Neural progenitor cell (in vitro differentiated cells): ENCODE data around the gene GRIP1.

Experiments
- CTCF ChIP-seq: fragments of 200-600 bp; sonication (generic); IDR thresholded peaks from 2 replicates; pipeline ENCODE4 v1.5.1; 2017; ENCODE audit warnings: antibody characterized with exemption, mild to moderate bottlenecking
- EZH2 ChIP-seq: fragments of 200-600 bp; sonication (generic); IDR thresholded peaks from 2 replicates; pipeline ENCODE4 v1.6.1; 2017; ENCODE audit warnings: antibody characterized with exemption, mild to moderate bottlenecking, moderate library complexity
- EZH2phosphoT487 ChIP-seq: fragments of 200-600 bp; sonication (generic); IDR thresholded peaks from 2 replicates; pipeline ENCODE4 v1.6.1; 2017; ENCODE audit warnings: antibody characterized with exemption

- TF ChIP-seq CTCF, result no peak
- TF ChIP-seq EZH2, result no peak
- TF ChIP-seq EZH2phosphoT487, result no peak
Observed at GRCh38 chr12:66496595-66496994, 182.3 kb downstream of the GRIP1 start.
